GM12878 (cell line): Measurements from ENCODE around the gene RASAL3. TPM values are rescaled to one million over a fixed set of nuclear protein-coding genes. Genes with fewer than 3 reads are reported as not detected.

Experiments
- ATAC-seq: fragments of 200-7000 bp; cut with Tn5 transposase; 3 replicates; pipeline ENCODE4 v1.9.1; 2020; ENCODE audit warnings: mild to moderate bottlenecking, moderate library complexity
- BruUV-seq: library from RNA; stranded (reverse); fragments of 400-500 nt; replicated peaks from 2 replicates; lab custom pipeline; 2021; lab: Mats Ljungman, UMichigan
- CTCF ChIA-PET: fragments of 300-600 bp; sonication (Branson Sonifier 250); formaldehyde crosslinking; extraction: SDS; loops from one replicate; lab custom pipeline; 2021; ENCODE audit warnings: inconsistent platforms; lab: Yijun Ruan, JAX
- POLR2A ChIA-PET: fragments of 350-600 bp; formaldehyde crosslinking; extraction: SDS; loops from one replicate; lab custom pipeline; 2021; ENCODE audit warnings: inconsistent platforms; lab: Charles Lee
- RAD21 ChIA-PET: fragments of 300-600 bp; sonication (Branson Sonifier 250); formaldehyde crosslinking; loops from one replicate; lab custom pipeline; 2023; ENCODE audit warnings: antibody characterized with exemption; ENCODE audit not compliant: unreplicated experiment; lab: Charles Lee
- SMC1A ChIA-PET: fragments of 300-600 bp; sonication (Branson Sonifier 250); formaldehyde crosslinking; loops from one replicate; lab custom pipeline; 2023; ENCODE audit not compliant: unreplicated experiment, uncharacterized antibody; lab: Charles Lee
- DNase-seq: peaks from one replicate; pipeline ENCODE4 v3.0.0-alpha.2; 2011; ENCODE audit warnings: low read depth, low spot score
- FAIRE-seq: peaks from 3 replicates; lab custom pipeline; 2011; peaks lifted over from hg19 to GRCh38; lab: Jason Lieb, UNC
- H2AFZ ChIP-seq: 2 replicates; pipeline ENCODE4 v1.6.0; 2011; ENCODE audit warnings: low read depth, low read length, control low read depth; ENCODE audit not compliant: control insufficient read depth
- H3K27ac ChIP-seq: 2 replicates; pipeline ENCODE4 v1.5.1; 2011; ENCODE audit warnings: control low read depth; ENCODE audit not compliant: control insufficient read depth, insufficient read depth
- H3K27me3 ChIP-seq, 2 experiments: replicated peaks in 1 of 2; 2 replicates each; pipeline versions ENCODE4 v1.6.0 to v1.6.1; 2011; ENCODE audit warnings: low read length in 1 of 2; ENCODE audit not compliant: control insufficient read depth in 2 of 2, insufficient read depth in 2 of 2
- H3K36me3 ChIP-seq, 2 experiments: 2 replicates each; pipeline ENCODE4 v1.5.1; 2011; ENCODE audit warnings: low read length in 1 of 2; ENCODE audit not compliant: control insufficient read depth in 2 of 2, insufficient read depth in 2 of 2
- H3K4me1 ChIP-seq: 2 replicates; pipeline ENCODE4 v1.6.1; 2011; ENCODE audit warnings: mild to moderate bottlenecking, low read length, moderate library complexity, mixed read lengths; ENCODE audit not compliant: control insufficient read depth, insufficient read depth
- H3K4me2 ChIP-seq: 2 replicates; pipeline ENCODE4 v1.6.0; 2011; ENCODE audit warnings: control low read depth; ENCODE audit not compliant: control insufficient read depth, insufficient read depth
- H3K4me3 ChIP-seq: fragments of 200-600 bp; sonication (generic); 2 replicates; pipeline ENCODE4 v1.5.1; 2016
- H3K79me2 ChIP-seq: 2 replicates; pipeline ENCODE4 v1.6.0; 2011; ENCODE audit warnings: low read length; ENCODE audit not compliant: control insufficient read depth, insufficient read depth
- H3K9ac ChIP-seq: 2 replicates; pipeline ENCODE4 v1.8.0; 2011; ENCODE audit warnings: low read length, control low read depth, mixed read lengths; ENCODE audit not compliant: control insufficient read depth, insufficient read depth
- H3K9me3 ChIP-seq: replicated peaks from 3 replicates; pipeline ENCODE4 v1.5.1; 2011; ENCODE audit warnings: mild to moderate bottlenecking, low read length; ENCODE audit not compliant: control insufficient read depth, insufficient read depth
- H4K20me1 ChIP-seq: 2 replicates; pipeline ENCODE4 v1.6.0; 2011; ENCODE audit not compliant: control insufficient read depth, insufficient read depth
- DPF2 ChIP-seq: fragments of 450-650 bp; IDR thresholded peaks from 2 replicates; pipeline ENCODE4 v1.6.1; 2017; ENCODE audit warnings: mild to moderate bottlenecking
- EP300 ChIP-seq, 2 experiments: fragments of 150-350 bp in 1 of 2; IDR thresholded peaks; 2 replicates each; pipeline ENCODE4 v1.6.1; 2011 to 2012; ENCODE audit warnings: low read depth in 2 of 2, low read length in 2 of 2, borderline replicate concordance in 1 of 2, improper control_type of control experiment in 1 of 2, inconsistent platforms in 1 of 2; ENCODE audit not compliant: control insufficient read depth in 1 of 2
- FOS ChIP-seq: IDR thresholded peaks from 3 replicates; pipeline ENCODE4 v1.6.1; 2011; ENCODE audit warnings: borderline replicate concordance; ENCODE audit not compliant: insufficient read length; ENCODE audit errors: extremely low read depth
- IKZF2 ChIP-seq, 2 experiments: fragments of 450-650 bp; IDR thresholded peaks; 2 replicates each; pipeline ENCODE4 v1.6.1; 2017; ENCODE audit warnings: mild to moderate bottlenecking in 2 of 2, moderate library complexity in 2 of 2
- IRF4 ChIP-seq: IDR thresholded peaks from 2 replicates; pipeline ENCODE4 v1.6.1; 2011; ENCODE audit warnings: low read depth, low read length
- KAT2A ChIP-seq: conservative IDR thresholded peaks from 2 replicates; pipeline ENCODE4 v1.6.1; 2011; ENCODE audit warnings: low read depth, low read length; ENCODE audit not compliant: control insufficient read depth
- MTA2 ChIP-seq: fragments of 450-650 bp; IDR thresholded peaks from 2 replicates; pipeline ENCODE4 v1.6.1; 2016; ENCODE audit warnings: low read depth, mild to moderate bottlenecking, moderate library complexity
- MYB ChIP-seq: fragments of 150-350 bp; IDR thresholded peaks from 2 replicates; pipeline ENCODE4 v1.6.1; 2014; ENCODE audit warnings: mild to moderate bottlenecking, low read depth, low read length, borderline replicate concordance
- NFIC ChIP-seq: IDR thresholded peaks from 2 replicates; pipeline ENCODE4 v1.6.1; 2012; ENCODE audit warnings: low read depth, mild to moderate bottlenecking, inconsistent platforms, low read length, moderate library complexity
- NFYB ChIP-seq: IDR thresholded peaks from 2 replicates; pipeline ENCODE4 v1.6.1; 2011; ENCODE audit warnings: low read depth, mild to moderate bottlenecking, low read length, improper control_type of control experiment, moderate library complexity; ENCODE audit not compliant: insufficient read depth
- PAX5 ChIP-seq: IDR thresholded peaks from 2 replicates; pipeline ENCODE4 v1.6.1; 2011; ENCODE audit warnings: low read depth, low read length, borderline replicate concordance
- STAT1 ChIP-seq: fragments of 450-650 bp; conservative IDR thresholded peaks from 2 replicates; pipeline ENCODE4 v1.6.1; 2014; ENCODE audit warnings: antibody characterized with exemption, mild to moderate bottlenecking
- TCF12 ChIP-seq: IDR thresholded peaks from 2 replicates; pipeline ENCODE4 v1.6.1; 2011; ENCODE audit warnings: low read depth, mild to moderate bottlenecking, low read length
- WGBS: methylation state at CpG from one replicate; pipeline ENCODE4 v1.1.6; 2016; ENCODE audit warnings: low lambda C conversion rate; ENCODE audit not compliant: insufficient replicate concordance, insufficient coverage; ENCODE audit errors: missing lambda C conversion rate; 5-methylcytosine and 5-hydroxymethylcytosine counted together
- in situ Hi-C: fragments of 300-500 bp; cut with MboI; formaldehyde crosslinking; loops from 9 replicates; pipeline ENCODE4 v1.14.3; 2018; ENCODE audit warnings: mixed read lengths
- intact Hi-C: fragments of 100-400 bp; cut with micrococcal nuclease; formaldehyde crosslinking; loops from one replicate; pipeline ENCODE4 v1.14.2; 2022; ENCODE audit not compliant: unreplicated experiment
- polyA plus RNA-seq, 11 experiments: library from polyadenylated mRNA; depleted of rRNA in 4 of 11; unstranded in 6 of 11; stranded (reverse) in 5 of 11; fragments of >200 nt; fragmentation: Nextera tagmentation in 4 of 11; fragmentation: Illumina TruSeq in 1 of 11; extraction: Ambion mirVana in 4 of 11; extraction: Trizol in 1 of 11; gene quantifications; 1 replicate in 1 of 11; 2 replicates in 10 of 11; pipeline versions ENCODE4 v1.2.1 to v1.2.3, GENCODE V29; 2011 to 2016; ENCODE audit warnings: inconsistent platforms in 2 of 11, missing spikeins in 2 of 11, low read depth in 1 of 11
- total RNA-seq, 4 experiments: library from RNA; depleted of rRNA in 3 of 4; stranded (reverse); fragments of >200 nt in 3 of 4; fragmentation: Illumina TruSeq in 1 of 4; extraction: Trizol in 1 of 4; gene quantifications; 2 replicates each; pipeline versions ENCODE4 v1.2.1 to v1.2.3, GENCODE V29; 2013 to 2021
- TF ChIP-seq, protein P1 (sequence below): IDR thresholded peaks from 2 replicates; pipeline ENCODE4 v1.6.1; 2011; ENCODE audit warnings: borderline replicate concordance, low read depth, mild to moderate bottlenecking, moderate library complexity, mixed read lengths, low read length; ENCODE audit not compliant: insufficient read depth; ENCODE audit errors: extremely low read length
- TF ChIP-seq, protein P2 (sequence below): fragments of 450-650 bp; IDR thresholded peaks from 2 replicates; pipeline ENCODE4 v1.6.1; 2017; ENCODE audit warnings: mild to moderate bottlenecking, low read depth, inconsistent platforms; ENCODE audit not compliant: poor library complexity, severe bottlenecking

Gene RASAL3
- total and polyA plus RNA-seq, 10 of the 15 experiments (the other 5 are each of a cell fraction or from before 2014, with no cell fraction given), result 1.7 to 81.3 (median 23.2) TPM

DNA sequence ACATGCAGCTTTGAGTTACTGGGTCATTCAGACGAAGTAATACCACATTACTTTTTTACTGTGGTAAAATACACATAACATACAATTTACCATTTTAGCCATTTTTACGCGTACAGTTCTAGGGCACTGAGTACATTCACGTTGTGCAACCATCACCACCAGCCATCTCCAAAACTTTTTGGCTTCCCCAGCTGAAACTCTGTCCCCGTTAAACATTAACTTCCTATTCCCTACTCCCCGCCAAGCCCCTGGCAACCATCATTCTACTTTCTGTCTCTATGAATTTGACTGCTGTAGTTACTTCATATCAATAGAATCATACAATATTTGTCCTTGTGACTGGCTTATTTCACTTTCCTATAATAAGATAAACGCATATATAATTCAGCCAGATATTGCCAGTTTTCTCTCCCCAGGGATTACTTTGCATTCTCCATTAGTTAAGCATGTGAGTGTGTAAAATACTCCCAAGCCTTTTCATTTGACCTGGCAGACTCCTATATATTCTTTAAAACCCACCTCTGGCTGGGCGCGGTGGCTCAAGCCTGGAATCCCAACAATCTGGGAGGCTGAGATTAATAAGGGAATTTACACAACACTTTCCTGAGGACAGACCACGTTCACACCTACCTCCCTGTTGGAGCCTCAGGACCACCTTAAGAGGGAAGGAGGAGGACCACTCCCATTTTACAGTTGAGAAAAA lies 34.0 kb upstream of the RASAL3 start:
- FAIRE-seq, result no peak
- SMC1A ChIA-PET, result no interaction called here

DNA sequence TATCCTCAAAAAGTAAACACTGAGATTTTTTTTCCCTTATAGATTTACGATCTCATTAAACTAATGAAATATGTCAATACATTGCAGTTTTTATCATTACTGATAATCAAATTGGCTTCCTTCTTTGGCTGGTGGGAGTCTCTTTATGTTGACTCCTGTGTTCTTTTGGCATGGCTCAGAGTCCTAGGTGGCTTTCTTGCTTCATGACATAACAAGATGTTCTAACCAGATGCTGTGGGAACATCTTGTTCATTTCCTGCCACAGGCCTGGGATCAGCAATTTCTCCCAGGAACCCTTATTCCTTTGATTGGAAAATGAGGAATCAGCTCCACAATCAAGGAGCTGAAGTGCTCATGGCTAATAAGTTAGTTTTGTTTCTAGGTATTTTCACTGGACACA lies 30.8 kb upstream of the RASAL3 start:
- no peaks in the 10 kb centered on the region for H3K4me1 ChIP-seq
- in situ Hi-C loops (no loop called here), intact Hi-C loops (no loop called here)
- no peaks in the 10 kb centered on the region for H3K9me3 ChIP-seq
- 95% methylated on average over 1 of the region's 1 CpG for WGBS
- no peaks in the 10 kb centered on the region for H3K27me3 ChIP-seq
- no TSS peak for BruUV-seq
- POLR2A ChIA-PET, result no interaction called here
- RAD21 ChIA-PET, result no interaction called here
- H3K36me3 ChIP-seq, result no peaks in the 10 kb centered on the region
- ATAC-seq, result no peak
- no peaks in the 10 kb centered on the region for H3K79me2 ChIP-seq
- DNase-seq, result no peak
- CTCF ChIA-PET, result no interaction called here
- H3K4me2 ChIP-seq, result no peak overlapping the region
- SMC1A ChIA-PET, result no interaction called here
- no peak overlapping the region for H3K27ac ChIP-seq
- H2AFZ ChIP-seq, result no peak overlapping the region
- no peak for FAIRE-seq
- no peak overlapping the region for H3K4me3 ChIP-seq
- H4K20me1 ChIP-seq, result no peaks in the 10 kb centered on the region
- no peak overlapping the region for H3K9ac ChIP-seq
- TF ChIP-seq NFIC (no peak), IKZF2 (IDR thresholded peaks at IDR 0.05) (no peak), TCF12 (no peak), KAT2A (no peak), FOS (no peak), STAT1 (no peak), DPF2 (no peak)
- TF ChIP-seq, protein P1, sequence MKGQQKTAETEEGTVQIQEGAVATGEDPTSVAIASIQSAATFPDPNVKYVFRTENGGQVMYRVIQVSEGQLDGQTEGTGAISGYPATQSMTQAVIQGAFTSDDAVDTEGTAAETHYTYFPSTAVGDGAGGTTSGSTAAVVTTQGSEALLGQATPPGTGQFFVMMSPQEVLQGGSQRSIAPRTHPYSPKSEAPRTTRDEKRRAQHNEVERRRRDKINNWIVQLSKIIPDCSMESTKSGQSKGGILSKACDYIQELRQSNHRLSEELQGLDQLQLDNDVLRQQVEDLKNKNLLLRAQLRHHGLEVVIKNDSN, result no peak
- TF ChIP-seq, protein P2, sequence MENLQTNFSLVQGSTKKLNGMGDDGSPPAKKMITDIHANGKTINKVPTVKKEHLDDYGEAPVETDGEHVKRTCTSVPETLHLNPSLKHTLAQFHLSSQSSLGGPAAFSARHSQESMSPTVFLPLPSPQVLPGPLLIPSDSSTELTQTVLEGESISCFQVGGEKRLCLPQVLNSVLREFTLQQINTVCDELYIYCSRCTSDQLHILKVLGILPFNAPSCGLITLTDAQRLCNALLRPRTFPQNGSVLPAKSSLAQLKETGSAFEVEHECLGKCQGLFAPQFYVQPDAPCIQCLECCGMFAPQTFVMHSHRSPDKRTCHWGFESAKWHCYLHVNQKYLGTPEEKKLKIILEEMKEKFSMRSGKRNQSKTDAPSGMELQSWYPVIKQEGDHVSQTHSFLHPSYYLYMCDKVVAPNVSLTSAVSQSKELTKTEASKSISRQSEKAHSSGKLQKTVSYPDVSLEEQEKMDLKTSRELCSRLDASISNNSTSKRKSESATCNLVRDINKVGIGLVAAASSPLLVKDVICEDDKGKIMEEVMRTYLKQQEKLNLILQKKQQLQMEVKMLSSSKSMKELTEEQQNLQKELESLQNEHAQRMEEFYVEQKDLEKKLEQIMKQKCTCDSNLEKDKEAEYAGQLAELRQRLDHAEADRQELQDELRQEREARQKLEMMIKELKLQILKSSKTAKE, result no peak

More for the DNA sequence above, 34.0 kb upstream of the RASAL3 start:
- no peaks in the 10 kb centered on the region for H3K4me1 ChIP-seq
- ChIA-PET RAD21 (no interaction called here), POLR2A (no interaction called here), CTCF (no interaction called here)
- no TSS peak for BruUV-seq
- DNase-seq (no peak), ATAC-seq (no peak)
- no peak overlapping the region for H3K4me3 ChIP-seq
- no peaks in the 10 kb centered on the region for H3K27me3 ChIP-seq
- H3K27ac ChIP-seq, result no peak overlapping the region
- H3K9ac ChIP-seq, result no peak overlapping the region
- intact Hi-C loops (no loop called here), in situ Hi-C loops (no loop called here)
- WGBS, result 63% methylated on average over 10 of the region's 10 CpGs
- H3K36me3 ChIP-seq, result no peaks in the 10 kb centered on the region
- H2AFZ ChIP-seq, result no peak overlapping the region
- no peak overlapping the region for H3K4me2 ChIP-seq
- TF ChIP-seq EP300 (IDR thresholded peaks at IDR 0.05; ENCODE audit: borderline replicate concordance in 1 of 2, control insufficient read depth in 1 of 2, low read depth in 2 of 2, low read length in 2 of 2) (no peak), MTA2 (no peak), FOS (no peak), PAX5 (no peak), MYB (no peak), NFYB (no peak), STAT1 (no peak), IRF4 (no peak)
- no peaks in the 10 kb centered on the region for H3K9me3 ChIP-seq
- no peaks in the 10 kb centered on the region for H4K20me1 ChIP-seq
- H3K79me2 ChIP-seq, result no peaks in the 10 kb centered on the region
